ENCODE measurements around the gene CAPN9.

Gene CAPN9

DNA sequence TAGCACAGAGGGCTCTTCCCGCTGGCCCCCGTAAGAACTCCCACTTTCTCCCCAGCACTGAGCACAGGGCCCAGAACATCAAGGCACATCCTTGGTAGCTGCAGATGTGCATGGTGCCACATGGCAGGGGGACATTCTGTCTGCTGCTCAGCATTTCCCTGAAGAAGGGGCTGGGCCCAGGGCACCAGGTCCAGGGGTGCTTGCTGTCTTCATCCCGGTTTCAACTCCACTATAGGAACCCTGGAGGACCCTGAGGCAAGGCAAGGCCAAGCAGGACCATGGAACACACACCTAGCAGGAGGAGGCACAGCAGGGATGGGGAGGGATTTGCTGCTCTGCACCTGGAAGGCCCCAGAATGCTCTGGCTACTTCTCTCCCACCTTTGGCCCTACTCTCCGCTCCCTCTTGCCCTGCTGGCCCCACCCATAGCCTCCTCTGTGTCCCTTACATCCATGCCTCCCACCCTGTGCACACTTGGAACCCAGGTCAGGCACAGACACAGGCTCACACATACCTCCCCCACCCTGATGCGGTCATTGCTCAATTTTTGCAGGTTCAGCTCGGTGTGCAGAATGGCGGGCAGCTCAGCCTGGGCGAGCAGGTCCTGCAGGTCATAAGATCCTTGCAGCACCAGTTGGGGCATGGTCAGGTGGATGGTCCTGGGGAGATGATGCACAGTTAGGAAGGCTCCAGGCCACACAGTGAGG is 43.4 kb upstream of the CAPN9 start:
- H4K20me1 ChIP-seq, result no peaks in the 10 kb centered on the region
- H3K4me2 ChIP-seq, result 0 out of 22 replicates have a peak overlapping the region, but pooled peaks of 1 of the 11 experiments have one; percentile 3
- no peaks in the 10 kb centered on the region for H3K27me3 ChIP-seq
- peaks cover 0 to 18% (median 13%) of the 10 kb centered on the region in 10 experiments; a peak in 16 of 20 replicates for H3K4me1 ChIP-seq
- TF ChIP-seq Cebpa-rat (IDR thresholded peaks at IDR 0.05), result no peak
- no peak overlapping the region for H3K4me3 ChIP-seq
- H3K9me3 ChIP-seq (replicated peaks in 1 of 11), result no peaks in the 10 kb centered on the region
- no peak overlapping the region for H3K9ac ChIP-seq
- no peak overlapping the region for H3K27ac ChIP-seq
- H3K36me3 ChIP-seq, result no peaks in the 10 kb centered on the region

DNA sequence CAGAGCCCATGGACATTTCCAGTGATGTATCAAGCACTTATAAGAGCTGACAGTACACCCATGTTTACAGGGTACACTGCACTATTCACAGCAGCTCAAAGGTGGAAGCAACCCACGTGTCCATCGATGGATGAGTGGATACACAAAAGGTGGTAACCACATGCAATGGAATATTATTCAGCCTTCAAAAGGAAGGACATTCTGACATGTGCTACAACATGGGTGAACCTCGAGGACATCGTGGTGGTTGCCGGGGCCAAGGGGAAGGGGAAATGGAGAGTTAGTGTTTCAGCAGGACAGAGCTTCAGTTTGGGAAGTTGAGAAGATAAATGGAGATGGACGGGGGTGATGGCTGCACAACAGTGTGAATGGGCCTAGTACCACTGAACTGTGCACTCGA is 42.4 kb upstream of the CAPN9 start:
- H3K4me1 ChIP-seq, result peaks cover 0 to 18% (median 13%) of the 10 kb centered on the region in 10 experiments; a peak in 16 of 20 replicates
- no peak overlapping the region for H3K9ac ChIP-seq
- no peak for TF ChIP-seq Cebpa-rat (IDR thresholded peaks at IDR 0.05)
- H4K20me1 ChIP-seq, result no peaks in the 10 kb centered on the region
- H3K36me3 ChIP-seq, result no peaks in the 10 kb centered on the region
- no peaks in the 10 kb centered on the region for H3K9me3 ChIP-seq (replicated peaks in 1 of 11)
- H3K4me3 ChIP-seq, result no peak overlapping the region
- no peak overlapping the region for H3K4me2 ChIP-seq
- H3K27ac ChIP-seq, result no peak overlapping the region
- no peaks in the 10 kb centered on the region for H3K27me3 ChIP-seq

DNA sequence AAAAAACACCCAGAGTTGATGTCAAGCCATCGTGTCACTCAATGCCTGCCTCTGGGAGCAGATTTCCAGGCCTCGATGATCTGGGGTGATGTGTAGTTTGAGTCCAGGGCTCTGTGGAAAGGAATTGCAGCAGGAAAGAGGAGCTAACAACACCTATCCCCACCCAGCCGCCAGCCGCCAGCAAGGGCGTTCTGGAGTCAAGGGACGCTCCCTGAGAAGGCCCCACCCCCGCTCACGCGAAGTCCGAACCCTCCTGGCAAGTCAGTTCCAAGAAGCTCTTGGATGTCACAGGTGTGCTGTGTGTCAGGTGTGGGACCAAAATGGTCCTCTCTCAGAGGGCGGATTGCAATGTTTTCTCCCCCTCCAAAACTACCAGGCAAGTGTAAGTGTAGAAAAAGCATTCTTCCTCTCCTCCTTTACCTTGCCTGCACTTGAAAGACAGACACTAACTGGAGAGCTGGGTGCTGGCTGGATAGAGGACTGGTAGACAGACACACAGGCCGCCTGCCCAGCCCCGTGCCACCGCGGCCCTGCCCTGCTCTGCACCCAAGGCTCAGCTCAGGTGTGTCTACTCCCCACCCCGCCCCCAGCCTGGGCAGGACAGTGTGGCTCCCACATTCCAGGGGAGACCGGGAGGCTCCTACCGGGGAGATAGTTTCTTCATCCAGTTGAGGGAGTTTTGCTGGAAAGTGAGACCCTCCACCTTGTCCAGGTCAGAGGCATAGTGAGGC is 41.7 kb upstream of the CAPN9 start:
- H3K27ac ChIP-seq, result no peak overlapping the region
- H3K4me3 ChIP-seq, result no peak overlapping the region
- no peak overlapping the region for H3K4me2 ChIP-seq
- peaks cover 0 to 18% (median 13%) of the 10 kb centered on the region in 10 experiments; a peak in 16 of 20 replicates for H3K4me1 ChIP-seq
- H3K9ac ChIP-seq, result no peak overlapping the region
- no peaks in the 10 kb centered on the region for H3K27me3 ChIP-seq
- no peak for TF ChIP-seq Cebpa-rat (IDR thresholded peaks at IDR 0.05)
- no peaks in the 10 kb centered on the region for H4K20me1 ChIP-seq
- H3K36me3 ChIP-seq, result no peaks in the 10 kb centered on the region
- no peaks in the 10 kb centered on the region for H3K9me3 ChIP-seq (replicated peaks in 1 of 11)

DNA sequence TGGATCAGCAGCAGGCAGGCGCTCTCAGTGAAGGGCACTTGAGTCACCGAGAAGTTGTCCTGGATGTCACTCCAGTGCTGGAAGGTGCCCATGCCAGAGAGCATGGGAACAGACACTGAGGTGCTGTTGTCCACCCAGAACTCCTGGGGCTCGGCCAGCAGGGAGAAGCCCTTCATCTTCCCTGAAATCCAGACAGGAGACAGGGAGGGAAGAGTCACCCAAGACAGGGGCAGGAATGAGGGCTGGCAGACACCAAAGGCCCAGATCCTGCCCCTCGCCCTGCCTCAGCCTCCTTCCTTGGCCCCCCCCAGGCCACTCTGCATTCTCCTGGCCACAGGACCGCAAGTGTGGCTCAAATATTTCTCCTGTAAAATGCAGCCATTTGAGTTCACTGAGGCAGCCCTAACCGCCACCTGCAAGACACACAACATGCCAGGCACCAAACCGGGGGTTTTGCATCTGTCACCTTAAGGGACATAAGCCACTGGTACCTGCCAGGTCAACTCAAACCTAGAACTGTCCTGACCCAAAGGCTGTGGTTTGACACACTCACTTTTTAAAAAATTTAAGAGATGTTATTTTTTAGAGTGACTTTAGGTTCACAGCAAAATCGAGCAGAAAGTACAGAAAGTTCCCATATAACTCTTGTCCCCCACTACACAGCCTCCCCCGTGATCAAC is 41.0 kb upstream of the CAPN9 start:
- Histone ChIP-seq H3K9ac (no peak overlapping the region), H3K4me3 (no peak overlapping the region), H4K20me1 (no peaks in the 10 kb centered on the region), H3K27me3 (no peaks in the 10 kb centered on the region), H3K36me3 (no peaks in the 10 kb centered on the region), H3K9me3 (replicated peaks in 1 of 11) (no peaks in the 10 kb centered on the region), H3K4me1 (peaks cover 0 to 18% (median 13%) of the 10 kb centered on the region in 10 experiments; a peak in 16 of 20 replicates), H3K27ac (no peak overlapping the region), H3K4me2 (no peak overlapping the region)
- TF ChIP-seq Cebpa-rat (IDR thresholded peaks at IDR 0.05), result no peak

DNA sequence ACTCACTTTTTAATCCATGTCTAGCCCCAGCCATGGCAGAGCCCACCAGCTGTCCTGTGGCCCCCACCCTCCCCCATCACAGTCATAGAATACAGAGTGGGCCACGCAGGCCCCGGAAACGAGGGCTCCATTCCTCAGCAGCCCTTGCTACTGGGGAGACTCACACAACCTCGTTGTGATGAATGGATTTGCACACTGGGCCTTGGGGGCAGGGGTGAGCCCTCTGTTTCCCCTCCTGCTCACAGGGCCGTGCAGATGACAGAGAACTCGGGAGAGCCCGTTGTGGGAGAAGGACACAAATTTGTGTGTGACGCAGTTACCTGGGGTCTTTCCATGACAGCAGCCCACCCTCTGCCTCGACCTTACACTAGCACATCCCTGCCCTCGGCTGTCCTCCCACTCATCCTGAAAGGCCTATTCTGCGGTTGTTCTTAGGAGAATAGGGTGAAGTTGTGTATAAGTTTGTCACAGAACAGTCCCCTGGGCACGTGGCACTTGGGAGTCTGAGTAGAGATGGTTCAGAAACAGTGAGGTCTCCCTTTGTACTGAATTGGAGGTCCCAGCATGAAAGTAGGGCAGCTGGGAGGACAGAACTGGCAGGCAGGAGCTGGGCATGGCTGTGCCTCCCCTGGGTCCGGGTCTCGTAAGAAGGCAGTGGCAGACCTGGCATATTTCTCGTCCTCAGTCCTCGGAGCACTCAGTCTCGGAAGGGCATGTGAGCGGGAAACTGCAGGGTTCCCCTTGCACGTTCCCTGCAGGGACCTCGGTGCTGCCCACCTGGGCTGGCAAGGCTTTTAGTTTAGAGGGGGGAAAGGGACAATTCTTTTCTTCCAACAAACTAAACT is 40.1 kb upstream of the CAPN9 start:
- no peak overlapping the region for H3K27ac ChIP-seq
- no peaks in the 10 kb centered on the region for H3K27me3 ChIP-seq
- H4K20me1 ChIP-seq, result no peaks in the 10 kb centered on the region
- no peaks in the 10 kb centered on the region for H3K9me3 ChIP-seq (replicated peaks in 1 of 11)
- no peaks in the 10 kb centered on the region for H3K36me3 ChIP-seq
- no peak overlapping the region for H3K4me3 ChIP-seq
- peak overlapping the region in 6 of 11 experiments; percentile 39 to 68 (median 50); a peak in 4 of 22 replicates for H3K4me2 ChIP-seq
- no peak; a peak in 1 of 22 replicates for TF ChIP-seq Cebpa-rat (IDR thresholded peaks at IDR 0.05)
- peaks cover 0 to 18% (median 13%) of the 10 kb centered on the region in 10 experiments; a peak in 16 of 20 replicates for H3K4me1 ChIP-seq
- no peak overlapping the region for H3K9ac ChIP-seq

DNA sequence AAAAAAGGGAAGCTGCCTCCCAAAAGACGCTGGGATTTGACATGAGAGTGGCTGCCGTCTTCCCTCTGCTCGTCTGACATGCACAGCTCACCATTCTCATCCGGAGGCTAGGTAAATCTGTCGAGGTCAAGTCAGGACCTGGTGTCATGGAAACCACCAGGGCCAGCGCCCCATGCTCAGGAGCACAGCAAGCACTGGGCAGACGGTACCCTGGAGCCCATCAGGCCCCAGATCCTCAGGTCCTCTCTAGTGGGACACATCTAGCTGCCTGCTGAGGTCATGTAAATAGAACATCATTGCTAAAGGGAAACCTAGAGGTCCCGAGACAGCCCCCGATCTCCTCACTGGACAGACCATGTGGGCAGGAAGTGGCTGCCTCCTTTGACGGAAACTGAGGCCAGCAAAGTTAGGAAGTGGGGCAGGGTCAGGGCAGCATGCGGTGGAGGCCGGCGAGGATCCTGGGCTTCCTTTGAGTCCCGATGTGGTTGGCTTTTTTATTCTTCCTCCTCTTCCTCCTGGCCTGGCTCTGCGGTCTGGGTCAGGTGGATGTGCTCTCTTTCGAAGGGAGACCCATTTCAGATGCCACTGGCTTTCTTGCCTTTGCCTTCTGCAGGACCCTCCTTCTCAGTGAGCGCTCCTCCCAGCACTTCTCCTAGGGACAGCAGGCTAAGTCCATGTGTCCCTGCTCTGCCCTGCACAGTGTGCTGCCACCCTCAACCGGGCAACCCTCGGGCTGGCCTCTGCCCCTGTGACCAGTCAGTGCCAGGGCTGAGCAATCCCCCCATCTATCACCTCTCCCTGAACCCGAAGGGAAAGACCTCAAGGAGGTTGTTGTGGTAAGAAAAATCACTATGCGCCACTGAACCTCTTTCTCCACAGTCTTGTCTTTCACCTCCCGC is 39.2 kb upstream of the CAPN9 start:
- peaks cover 0 to 17% (median 13%) of the 10 kb centered on the region in 10 experiments; a peak in 16 of 20 replicates for H3K4me1 ChIP-seq
- peak overlapping the region; percentile 16 to 68 (median 48); a peak in 20 of 22 replicates for H3K4me2 ChIP-seq
- H4K20me1 ChIP-seq, result no peaks in the 10 kb centered on the region

DNA sequence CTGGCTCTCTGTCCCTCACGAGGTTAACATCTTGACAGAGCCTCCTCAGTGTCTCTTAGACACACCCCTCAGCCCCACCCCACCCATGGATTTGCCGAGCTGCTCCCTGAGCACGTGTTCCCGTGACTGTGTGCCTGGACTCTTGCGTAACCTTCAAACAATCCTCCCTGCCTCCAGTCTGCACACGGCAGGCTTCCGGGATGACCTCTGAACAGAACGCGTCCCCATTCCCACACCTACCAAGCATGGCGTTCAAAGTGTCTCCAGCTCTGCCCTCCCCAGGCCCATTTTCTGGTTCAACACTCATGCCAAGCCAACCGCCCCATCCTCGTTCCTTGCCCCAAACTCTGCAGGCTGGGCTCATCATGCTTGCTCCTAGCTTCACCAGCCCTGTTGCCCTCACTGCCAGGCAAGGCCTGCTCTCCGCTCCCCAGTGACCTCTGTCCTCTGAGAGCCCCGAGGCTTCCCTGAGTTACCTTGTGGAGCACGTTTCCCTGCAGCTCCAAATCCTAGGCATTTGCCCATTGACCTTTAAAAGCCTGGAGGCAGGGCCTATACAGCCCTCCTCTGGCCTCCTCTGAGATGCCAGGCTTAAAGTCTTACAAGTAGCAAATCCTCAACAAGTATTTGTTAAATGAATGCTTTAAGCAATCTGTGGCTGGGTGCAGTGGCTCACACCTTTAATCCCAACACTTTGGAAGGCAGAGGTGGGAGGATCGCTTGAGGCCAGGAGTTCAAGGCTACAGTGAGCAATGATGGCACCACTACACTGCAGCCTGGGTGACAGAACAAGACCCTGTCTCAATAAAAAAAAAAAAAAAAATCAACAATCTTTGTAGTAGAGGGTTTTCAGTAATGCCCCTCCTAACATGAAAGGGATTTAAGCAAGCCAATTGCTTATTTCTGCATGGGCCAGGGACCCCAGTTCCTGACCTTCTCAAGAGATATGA is 38.3 kb upstream of the CAPN9 start:
- TF ChIP-seq Cebpa-rat (IDR thresholded peaks at IDR 0.05), result 0 out of 22 replicates have a peak, but pooled peaks of 2 of the 11 experiments have one; percentile 28 to 30
- no peaks in the 10 kb centered on the region for H4K20me1 ChIP-seq
- H3K36me3 ChIP-seq, result no peaks in the 10 kb centered on the region
- no peaks in the 10 kb centered on the region for H3K27me3 ChIP-seq
- no peaks in the 10 kb centered on the region for H3K9me3 ChIP-seq (replicated peaks in 1 of 11)
- H3K4me2 ChIP-seq, result peak overlapping the region in 1 of 11 experiments; percentile 57; a peak in 2 of 22 replicates
- no peak overlapping the region for H3K9ac ChIP-seq
- H3K27ac ChIP-seq, result no peak overlapping the region
- no peak overlapping the region for H3K4me3 ChIP-seq
- peaks cover 2 to 12% (median 9%) of the 10 kb centered on the region in 10 experiments; a peak in 17 of 20 replicates for H3K4me1 ChIP-seq

More for the DNA sequence above, 39.2 kb upstream of the CAPN9 start:
- no peaks in the 10 kb centered on the region for H3K36me3 ChIP-seq
- no peak overlapping the region for H3K4me3 ChIP-seq
- H3K27me3 ChIP-seq, result no peaks in the 10 kb centered on the region
- no peaks in the 10 kb centered on the region for H3K9me3 ChIP-seq (replicated peaks in 1 of 11)
- H3K27ac ChIP-seq, result no peak overlapping the region
- no peak; a peak in 1 of 22 replicates for TF ChIP-seq Cebpa-rat (IDR thresholded peaks at IDR 0.05)
- H3K9ac ChIP-seq, result no peak overlapping the region

Measured in BLaER1 treated with 17β-estradiol and CSF1 and Interleukin-3, amounts not matched to agents 10 nM and 100 nM (cell line).